Endothelial cell of umbilical vein (primary cell): ENCODE measurements around the gene VWA5A.

Source experiments
- EZH2 ChIP-seq: IDR thresholded peaks from 2 replicates; pipeline ENCODE4 v1.6.1; 2012; ENCODE audit warnings: borderline replicate concordance, low read depth, mild to moderate bottlenecking, moderate library complexity, low read length, inconsistent platforms; ENCODE audit not compliant: severe bottlenecking
- FOS ChIP-seq: IDR thresholded peaks from 2 replicates; pipeline ENCODE4 v1.6.1; 2011; ENCODE audit warnings: mild to moderate bottlenecking, low read length, moderate library complexity, borderline replicate concordance; ENCODE audit not compliant: insufficient read depth
- JUN ChIP-seq: IDR thresholded peaks from 2 replicates; pipeline ENCODE4 v1.6.1; 2011; ENCODE audit warnings: borderline replicate concordance, low read depth; ENCODE audit not compliant: insufficient read length, insufficient read depth
- MYC ChIP-seq: IDR thresholded peaks from one replicate; pipeline ENCODE4 v1.6.1; 2011; ENCODE audit warnings: mild to moderate bottlenecking, low read depth, low read length
- POLR2A ChIP-seq: IDR thresholded peaks from 2 replicates; pipeline ENCODE4 v1.6.1; 2012; ENCODE audit warnings: low read depth, mild to moderate bottlenecking, control low read depth, low read length
- POLR2AphosphoS5 ChIP-seq: IDR thresholded peaks from 2 replicates; pipeline ENCODE4 v1.6.1; 2012; ENCODE audit warnings: low read depth, mild to moderate bottlenecking, control low read depth, low read length, moderate library complexity; ENCODE audit not compliant: insufficient read depth
- TF ChIP-seq, protein P1 (sequence below), 2 donors: IDR thresholded peaks; 1 replicate in 1 of 2; 2 replicates in 1 of 2; pipeline ENCODE4 v1.5.1; 2011; ENCODE audit warnings: low read length in 2 of 2, mild to moderate bottlenecking in 2 of 2, moderate library complexity in 2 of 2, control low read depth in 1 of 2, inconsistent platforms in 1 of 2, low read depth in 1 of 2; ENCODE audit not compliant: insufficient read depth in 1 of 2; ENCODE audit errors: extremely low read depth in 1 of 2
- TF ChIP-seq, protein P2 (sequence below): IDR thresholded peaks from 2 replicates; pipeline ENCODE4 v1.6.1; 2011; ENCODE audit not compliant: insufficient read depth, insufficient read length

- TF ChIP-seq EZH2: no peak
- no peak for TF ChIP-seq POLR2A
- TF ChIP-seq, protein P1, sequence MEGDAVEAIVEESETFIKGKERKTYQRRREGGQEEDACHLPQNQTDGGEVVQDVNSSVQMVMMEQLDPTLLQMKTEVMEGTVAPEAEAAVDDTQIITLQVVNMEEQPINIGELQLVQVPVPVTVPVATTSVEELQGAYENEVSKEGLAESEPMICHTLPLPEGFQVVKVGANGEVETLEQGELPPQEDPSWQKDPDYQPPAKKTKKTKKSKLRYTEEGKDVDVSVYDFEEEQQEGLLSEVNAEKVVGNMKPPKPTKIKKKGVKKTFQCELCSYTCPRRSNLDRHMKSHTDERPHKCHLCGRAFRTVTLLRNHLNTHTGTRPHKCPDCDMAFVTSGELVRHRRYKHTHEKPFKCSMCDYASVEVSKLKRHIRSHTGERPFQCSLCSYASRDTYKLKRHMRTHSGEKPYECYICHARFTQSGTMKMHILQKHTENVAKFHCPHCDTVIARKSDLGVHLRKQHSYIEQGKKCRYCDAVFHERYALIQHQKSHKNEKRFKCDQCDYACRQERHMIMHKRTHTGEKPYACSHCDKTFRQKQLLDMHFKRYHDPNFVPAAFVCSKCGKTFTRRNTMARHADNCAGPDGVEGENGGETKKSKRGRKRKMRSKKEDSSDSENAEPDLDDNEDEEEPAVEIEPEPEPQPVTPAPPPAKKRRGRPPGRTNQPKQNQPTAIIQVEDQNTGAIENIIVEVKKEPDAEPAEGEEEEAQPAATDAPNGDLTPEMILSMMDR (IDR thresholded peaks at IDR 0.05; ENCODE audit: extremely low read depth in 1 of 2, insufficient read depth in 1 of 2, low read depth in 1 of 2, low read length in 2 of 2): no peak
- TF ChIP-seq POLR2AphosphoS5: no peak
- TF ChIP-seq FOS: no peak
- TF ChIP-seq, protein P2, sequence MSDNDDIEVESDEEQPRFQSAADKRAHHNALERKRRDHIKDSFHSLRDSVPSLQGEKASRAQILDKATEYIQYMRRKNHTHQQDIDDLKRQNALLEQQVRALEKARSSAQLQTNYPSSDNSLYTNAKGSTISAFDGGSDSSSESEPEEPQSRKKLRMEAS: no peak
- no peak for TF ChIP-seq JUN
- no peak for TF ChIP-seq MYC
These were observed 61.9 kb downstream of the VWA5A start for GRCh38 chr11:124176925-124177715.
